Liver (tissue), 3 donors: ENCODE data around the gene MTA2.
"Not testable (repeated sequence)": the region's sequence is repeated elsewhere in the genome, so short reads cannot be mapped to it uniquely, and the experiment has no call there.

Source experiments
- CTCF ChIP-seq: fragments of 150-350 bp; IDR thresholded peaks from 2 replicates; pipeline ENCODE4 v1.5.1; 2017; ENCODE audit warnings: improper control_type of control experiment, low read depth, low read length; ENCODE audit not compliant: missing input control
- EGR1 ChIP-seq, 2 donors: IDR thresholded peaks; 2 replicates each; pipeline ENCODE4 v1.6.1; 2016 to 2018; ENCODE audit warnings: antibody characterized with exemption in 2 of 2, low read depth in 2 of 2
- FOXA1 ChIP-seq: IDR thresholded peaks from 2 replicates; pipeline ENCODE4 v1.6.1; 2016; ENCODE audit warnings: antibody characterized with exemption
- GABPA ChIP-seq, 2 donors: IDR thresholded peaks in 1 of 2; conservative IDR thresholded peaks in 1 of 2; 2 replicates each; pipeline ENCODE4 v1.6.1; 2016; ENCODE audit warnings: antibody characterized with exemption in 2 of 2, mild to moderate bottlenecking in 1 of 2, moderate library complexity in 1 of 2
- MAX ChIP-seq: IDR thresholded peaks from 2 replicates; pipeline ENCODE4 v1.6.1; 2016; ENCODE audit warnings: antibody characterized with exemption
- RAD21 ChIP-seq, 2 donors: IDR thresholded peaks; 2 replicates each; pipeline ENCODE4 v1.6.1; 2016; ENCODE audit warnings: antibody characterized with exemption in 2 of 2, mild to moderate bottlenecking in 2 of 2
- REST ChIP-seq: IDR thresholded peaks from 2 replicates; pipeline ENCODE4 v1.6.1; 2016; ENCODE audit warnings: antibody characterized with exemption, mild to moderate bottlenecking
- SP1 ChIP-seq: IDR thresholded peaks from 2 replicates; pipeline ENCODE4 v1.6.1; 2018; ENCODE audit warnings: antibody characterized with exemption, mild to moderate bottlenecking
- TAF1 ChIP-seq: conservative IDR thresholded peaks from 2 replicates; pipeline ENCODE4 v1.6.1; 2016; ENCODE audit warnings: antibody characterized with exemption, mild to moderate bottlenecking
- donor health status: healthy.
- donor health status: healthy.

GRCh38 chr11:62585356-62585755 lies 16.3 kb downstream of the MTA2 start:
- not testable (repeated sequence) for TF ChIP-seq CTCF; REST; TAF1; GABPA (IDR thresholded peaks at IDR 0.05 in 1 of 2, conservative IDR thresholded peaks at IDR 0.05 in 1 of 2); FOXA1; SP1; RAD21 (IDR thresholded peaks at IDR 0.05); EGR1 (IDR thresholded peaks at IDR 0.05; ENCODE audit: low read depth in 2 of 2); MAX
